ENCODE results near the gene C6orf89.

C6orf89 gene

GRCh38 chr6:36885461-36886401 lies at the start of gene C6orf89:
Gene C6orf89, plus strand, starts transcription at chr6:36885952. Its CDS starts 13,493 bp downstream, at chr6:36899445.
- peak; percentile 95 for DNase-seq (ENCODE audit: extremely low read depth, low read depth)
- peak; percentile 87 for TF ChIP-seq CTCF (IDR thresholded peaks at IDR 0.05; ENCODE audit: low read depth, low read length)

- DNase-seq (ENCODE audit: extremely low read depth, low read depth) = no peak
- no peak for TF ChIP-seq CTCF (IDR thresholded peaks at IDR 0.05; ENCODE audit: low read depth, low read length)
Measured at GRCh38 chr6:36836111-36837021, 49.4 kb upstream of the C6orf89 start.

GRCh38 chr6:36837022-36837339 lies 48.8 kb upstream of the C6orf89 start:
- no peak for TF ChIP-seq CTCF (IDR thresholded peaks at IDR 0.05; ENCODE audit: low read depth, low read length)
- no peak for DNase-seq (ENCODE audit: extremely low read depth, low read depth)

- DNase-seq (ENCODE audit: extremely low read depth, low read depth) = no peak
- no peak for TF ChIP-seq CTCF (IDR thresholded peaks at IDR 0.05; ENCODE audit: low read depth, low read length)
Measured at GRCh38 chr6:36837686-36838085, 48.1 kb upstream of the C6orf89 start.

GRCh38 chr6:36838896-36839748 lies 46.6 kb upstream of the C6orf89 start, which contains the start of gene CPNE5:
Gene CPNE5, minus strand, starts transcription at chr6:36839444. Its CDS starts 67 bp downstream, at chr6:36839377.
- no peak for DNase-seq (ENCODE audit: extremely low read depth, low read depth)
- no peak for TF ChIP-seq CTCF (IDR thresholded peaks at IDR 0.05; ENCODE audit: low read depth, low read length)

GRCh38 chr6:36839749-36840431 lies 45.9 kb upstream of the C6orf89 start:
- no peak; the same call in 1 of the 2 replicates for TF ChIP-seq CTCF (IDR thresholded peaks at IDR 0.05; ENCODE audit: low read depth, low read length)
- no peak for DNase-seq (ENCODE audit: extremely low read depth, low read depth)

Measured in AG09319 (cell line).